ENCODE data around the gene TOMM6. TPM values are rescaled to one million over a fixed set of nuclear protein-coding genes. Genes with fewer than 3 reads are reported as not detected.

Gene TOMM6
- total RNA-seq, 4 donors from 2014 or later: 76.9 to 146 (median 118) TPM

GRCh38 chr6:41767112-41767833 is 20.2 kb upstream of the TOMM6 start:
- ATAC-seq (ENCODE audit: low FRiP score): peak; percentile 29
- DNase-seq (ENCODE audit: low spot score): no peak
- no peak for TF ChIP-seq CTCF (IDR thresholded peaks at IDR 0.05)

GRCh38 chr6:41768545-41769308 is 18.8 kb upstream of the TOMM6 start:
- DNase-seq (ENCODE audit: low spot score) (no peak), ATAC-seq (ENCODE audit: low FRiP score) (no peak)
- TF ChIP-seq CTCF (IDR thresholded peaks at IDR 0.05): no peak

- ATAC-seq (ENCODE audit: low FRiP score) (no peak), DNase-seq (ENCODE audit: low spot score) (no peak)
- TF ChIP-seq CTCF (IDR thresholded peaks at IDR 0.05): no peak
Measured at GRCh38 chr6:41769376-41769775, 18.1 kb upstream of the TOMM6 start.

GRCh38 chr6:41770381-41771057 is 17.0 kb upstream of the TOMM6 start:
- ATAC-seq (ENCODE audit: low FRiP score): no peak
- no peak for DNase-seq (ENCODE audit: low spot score)
- no peak for TF ChIP-seq CTCF (IDR thresholded peaks at IDR 0.05)

- TF ChIP-seq CTCF (IDR thresholded peaks at IDR 0.05): no peak
- DNase-seq (ENCODE audit: low spot score) (no peak), ATAC-seq (ENCODE audit: low FRiP score) (no peak)
Measured at GRCh38 chr6:41771058-41771983, 16.2 kb upstream of the TOMM6 start.

GRCh38 chr6:41774841-41775240 is 12.7 kb upstream of the TOMM6 start:
- ATAC-seq (ENCODE audit: low FRiP score) (no peak), DNase-seq (ENCODE audit: low spot score) (no peak)
- no peak for TF ChIP-seq CTCF (IDR thresholded peaks at IDR 0.05)

Data from omental fat pad (tissue), 4 donors.